WTC11 (cell line): Measurements from ENCODE around the gene SHROOM3. TPM values are rescaled to one million over a fixed set of nuclear protein-coding genes. Genes with fewer than 3 reads are reported as not detected.

Source experiments
- ATAC-seq: fragments of 200-7000 bp; cut with Tn5 transposase; 2 replicates; pipeline ENCODE4 v1.10.0; 2021; ENCODE audit warnings: mild to moderate bottlenecking, moderate library complexity
- CTCF ChIA-PET: fragments of 300-600 bp; sonication (Branson Sonifier 250); formaldehyde crosslinking; loops from one replicate; lab custom pipeline; 2021; ENCODE audit warnings: antibody characterized with exemption; lab: Charles Lee
- POLR2A ChIA-PET: fragments of 350-600 bp; sonication (Branson Sonifier 250); formaldehyde crosslinking; loops from one replicate; lab custom pipeline; 2021; ENCODE audit warnings: antibody characterized with exemption; lab: Charles Lee
- DNase-seq: peaks from one replicate; pipeline ENCODE4 v3.0.0; 2021; ENCODE audit warnings: low spot score
- H3K27ac Mint-ChIP-seq: 2 replicates; pipeline ENCODE4 v1.8.0; 2021; ENCODE audit warnings: mixed read lengths
- H3K27me3 Mint-ChIP-seq: 2 replicates; pipeline ENCODE4 v1.8.0; 2021; ENCODE audit warnings: low read depth, mild to moderate bottlenecking, moderate library complexity, mixed read lengths
- H3K36me3 Mint-ChIP-seq: 2 replicates; pipeline ENCODE4 v1.8.0; 2021; ENCODE audit warnings: mixed read lengths
- H3K4me1 Mint-ChIP-seq: 2 replicates; pipeline ENCODE4 v1.8.0; 2022; ENCODE audit warnings: mixed read lengths
- H3K4me3 Mint-ChIP-seq: 2 replicates; pipeline ENCODE4 v1.8.0; 2021; ENCODE audit warnings: mild to moderate bottlenecking, moderate library complexity, mixed read lengths
- H3K9me3 Mint-ChIP-seq: 2 replicates; pipeline ENCODE4 v1.8.0; 2021; ENCODE audit warnings: mixed read lengths
- E2F4 ChIP-seq: sonication (generic); formaldehyde crosslinking; IDR thresholded peaks from 2 replicates; pipeline ENCODE4 v1.8.1; 2022; ENCODE audit warnings: low read depth, mild to moderate bottlenecking, moderate library complexity, missing genetic modification reagents, borderline replicate concordance
- GABPB1 ChIP-seq: sonication (generic); formaldehyde crosslinking; IDR thresholded peaks from 2 replicates; pipeline ENCODE4 v1.8.1; 2023; ENCODE audit warnings: mild to moderate bottlenecking, missing genetic modification reagents
- IRF2 ChIP-seq: sonication (generic); formaldehyde crosslinking; IDR thresholded peaks from 2 replicates; pipeline ENCODE4 v1.8.0; 2022; ENCODE audit warnings: low read depth, missing genetic modification reagents, borderline replicate concordance
- NR3C1 ChIP-seq: sonication (generic); formaldehyde crosslinking; conservative IDR thresholded peaks from 2 replicates; pipeline ENCODE4 v1.8.1; 2023; ENCODE audit warnings: low read depth, mild to moderate bottlenecking, missing genetic modification reagents
- SP1 ChIP-seq: sonication (generic); formaldehyde crosslinking; conservative IDR thresholded peaks from 2 replicates; pipeline ENCODE4 v1.8.1; 2022; ENCODE audit warnings: missing genetic modification reagents
- ZNF219 ChIP-seq: sonication (generic); formaldehyde crosslinking; IDR thresholded peaks from 2 replicates; pipeline ENCODE4 v1.8.0; 2023; ENCODE audit warnings: missing genetic modification reagents, mild to moderate bottlenecking, borderline replicate concordance
- ZNF263 ChIP-seq: sonication (generic); formaldehyde crosslinking; IDR thresholded peaks from 2 replicates; pipeline ENCODE4 v1.8.1; 2022; ENCODE audit warnings: low read depth, mild to moderate bottlenecking, moderate library complexity, missing genetic modification reagents
- ZNF423 ChIP-seq: fragments of 250-450 bp; sonication (Bioruptor Pico); IDR thresholded peaks from 2 replicates; pipeline ENCODE4 v2.1.2; 2022; ENCODE audit warnings: mild to moderate bottlenecking, moderate library complexity
- total RNA-seq: library from RNA; stranded (reverse); gene quantifications from 3 replicates; pipeline ENCODE4 v1.2.3, GENCODE V29; 2021
- TF ChIP-seq, protein P1 (sequence below): fragments of 250-450 bp; sonication (Bioruptor Pico); IDR thresholded peaks from 2 replicates; pipeline ENCODE4 v1.9.0; 2021; ENCODE audit warnings: mild to moderate bottlenecking
- TF ChIP-seq, protein P2 (sequence below): sonication (generic); formaldehyde crosslinking; IDR thresholded peaks from 2 replicates; pipeline ENCODE4 v1.8.0; 2022; ENCODE audit warnings: mild to moderate bottlenecking, missing genetic modification reagents
- TF ChIP-seq, protein P3 (sequence below): sonication (generic); formaldehyde crosslinking; IDR thresholded peaks from 2 replicates; pipeline ENCODE4 v1.8.0; 2022; ENCODE audit warnings: mild to moderate bottlenecking, missing genetic modification reagents

SHROOM3 gene
- total RNA-seq, 1 experiment from 2014 or later, result 71.9 TPM

GRCh38 chr4:76792418-76792817, 357.4 kb downstream of the SHROOM3 start:
- H3K36me3 Mint-ChIP-seq, result peaks cover 10% of the 10 kb centered on the region
- no peaks in the 10 kb centered on the region for H3K4me1 Mint-ChIP-seq
- ATAC-seq (no peak), DNase-seq (no peak)
- POLR2A ChIA-PET, result no interaction called here
- TF ChIP-seq ZNF423 (CRISPR knock-in tag), result no peak
- H3K27ac Mint-ChIP-seq, result no peak overlapping the region
- H3K27me3 Mint-ChIP-seq, result no peaks in the 10 kb centered on the region
- CTCF ChIA-PET, result no interaction called here
- no peak overlapping the region for H3K4me3 Mint-ChIP-seq
- H3K9me3 Mint-ChIP-seq, result peaks cover 16% of the 10 kb centered on the region

GRCh38 chr4:76795243-76795642, 360.2 kb downstream of the SHROOM3 start:
- ChIA-PET POLR2A (no interaction called here), CTCF (no interaction called here)
- no peak for DNase-seq
- TF ChIP-seq, protein P1, sequence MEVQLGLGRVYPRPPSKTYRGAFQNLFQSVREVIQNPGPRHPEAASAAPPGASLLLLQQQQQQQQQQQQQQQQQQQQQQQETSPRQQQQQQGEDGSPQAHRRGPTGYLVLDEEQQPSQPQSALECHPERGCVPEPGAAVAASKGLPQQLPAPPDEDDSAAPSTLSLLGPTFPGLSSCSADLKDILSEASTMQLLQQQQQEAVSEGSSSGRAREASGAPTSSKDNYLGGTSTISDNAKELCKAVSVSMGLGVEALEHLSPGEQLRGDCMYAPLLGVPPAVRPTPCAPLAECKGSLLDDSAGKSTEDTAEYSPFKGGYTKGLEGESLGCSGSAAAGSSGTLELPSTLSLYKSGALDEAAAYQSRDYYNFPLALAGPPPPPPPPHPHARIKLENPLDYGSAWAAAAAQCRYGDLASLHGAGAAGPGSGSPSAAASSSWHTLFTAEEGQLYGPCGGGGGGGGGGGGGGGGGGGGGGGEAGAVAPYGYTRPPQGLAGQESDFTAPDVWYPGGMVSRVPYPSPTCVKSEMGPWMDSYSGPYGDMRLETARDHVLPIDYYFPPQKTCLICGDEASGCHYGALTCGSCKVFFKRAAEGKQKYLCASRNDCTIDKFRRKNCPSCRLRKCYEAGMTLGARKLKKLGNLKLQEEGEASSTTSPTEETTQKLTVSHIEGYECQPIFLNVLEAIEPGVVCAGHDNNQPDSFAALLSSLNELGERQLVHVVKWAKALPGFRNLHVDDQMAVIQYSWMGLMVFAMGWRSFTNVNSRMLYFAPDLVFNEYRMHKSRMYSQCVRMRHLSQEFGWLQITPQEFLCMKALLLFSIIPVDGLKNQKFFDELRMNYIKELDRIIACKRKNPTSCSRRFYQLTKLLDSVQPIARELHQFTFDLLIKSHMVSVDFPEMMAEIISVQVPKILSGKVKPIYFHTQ (CRISPR knock-in tag), result no peak
- no peak for ATAC-seq
- H3K4me3 Mint-ChIP-seq, result no peak overlapping the region
- no peak overlapping the region for H3K27ac Mint-ChIP-seq
- H3K4me1 Mint-ChIP-seq, result no peaks in the 10 kb centered on the region
- H3K27me3 Mint-ChIP-seq, result no peaks in the 10 kb centered on the region
- no peaks in the 10 kb centered on the region for H3K36me3 Mint-ChIP-seq
- no peaks in the 10 kb centered on the region; the same call in 1 of the 2 replicates for H3K9me3 Mint-ChIP-seq

DNA sequence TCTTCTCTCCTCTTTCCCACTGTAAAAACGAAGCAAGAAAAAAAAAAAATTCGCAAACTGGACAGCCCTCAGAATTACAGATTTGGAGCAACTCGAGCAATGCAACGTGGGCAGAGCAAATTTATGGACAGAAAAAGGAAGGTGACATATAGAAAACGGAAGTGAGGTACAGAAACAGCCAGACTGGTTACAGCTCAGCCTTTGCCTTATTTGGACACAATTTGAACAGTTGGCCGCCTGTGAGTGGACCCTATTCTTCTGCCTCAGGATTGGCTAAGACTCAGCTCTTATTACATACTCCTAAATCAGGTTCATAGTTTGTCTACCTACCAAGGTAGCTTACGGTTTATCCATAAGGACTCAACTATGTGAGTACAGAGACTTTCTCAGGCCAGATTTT, 364.1 kb downstream of the SHROOM3 start:
- DNase-seq (no peak), ATAC-seq (no peak)
- H3K9me3 Mint-ChIP-seq, result no peaks in the 10 kb centered on the region
- H3K27me3 Mint-ChIP-seq, result peaks cover 19% of the 10 kb centered on the region
- no peak overlapping the region for H3K4me3 Mint-ChIP-seq
- H3K4me1 Mint-ChIP-seq, result peaks cover 25% of the 10 kb centered on the region
- TF ChIP-seq, protein P2, sequence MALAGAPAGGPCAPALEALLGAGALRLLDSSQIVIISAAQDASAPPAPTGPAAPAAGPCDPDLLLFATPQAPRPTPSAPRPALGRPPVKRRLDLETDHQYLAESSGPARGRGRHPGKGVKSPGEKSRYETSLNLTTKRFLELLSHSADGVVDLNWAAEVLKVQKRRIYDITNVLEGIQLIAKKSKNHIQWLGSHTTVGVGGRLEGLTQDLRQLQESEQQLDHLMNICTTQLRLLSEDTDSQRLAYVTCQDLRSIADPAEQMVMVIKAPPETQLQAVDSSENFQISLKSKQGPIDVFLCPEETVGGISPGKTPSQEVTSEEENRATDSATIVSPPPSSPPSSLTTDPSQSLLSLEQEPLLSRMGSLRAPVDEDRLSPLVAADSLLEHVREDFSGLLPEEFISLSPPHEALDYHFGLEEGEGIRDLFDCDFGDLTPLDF (CRISPR knock-in tag), result no peak
- TF ChIP-seq ZNF423 (CRISPR knock-in tag), result no peak
- no peak for TF ChIP-seq E2F4
- TF ChIP-seq, protein P3, sequence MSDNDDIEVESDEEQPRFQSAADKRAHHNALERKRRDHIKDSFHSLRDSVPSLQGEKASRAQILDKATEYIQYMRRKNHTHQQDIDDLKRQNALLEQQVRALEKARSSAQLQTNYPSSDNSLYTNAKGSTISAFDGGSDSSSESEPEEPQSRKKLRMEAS, result no peak
- TF ChIP-seq ZNF219 (CRISPR knock-in tag), result no peak
- no peak for TF ChIP-seq IRF2 (CRISPR knock-in tag)
- TF ChIP-seq ZNF263 (CRISPR knock-in tag), result no peak
- no peak for TF ChIP-seq NR3C1 (CRISPR knock-in tag)
- no peaks in the 10 kb centered on the region for H3K36me3 Mint-ChIP-seq
- ChIA-PET POLR2A (interaction anchor here (0.9 kb wide), 1 partner anchor 8 kb away, joined by 3 read pairs; no protein-coding TSS in a partner anchor), CTCF (interaction anchor here (1.1 kb wide), 2 partner anchors 15 to 98 kb away, joined by 4 to 5 read pairs; no protein-coding TSS in a partner anchor)
- H3K27ac Mint-ChIP-seq, result no peak overlapping the region

- Mint-ChIP-seq H3K27ac (no peak overlapping the region), H3K27me3 (peaks cover 21% of the 10 kb centered on the region), H3K4me3 (no peak overlapping the region), H3K9me3 (no peaks in the 10 kb centered on the region), H3K36me3 (no peaks in the 10 kb centered on the region), H3K4me1 (peaks cover 31% of the 10 kb centered on the region)
- ChIA-PET CTCF (interaction anchor here (1.1 kb wide), 2 partner anchors 15 to 97 kb away, joined by 4 to 5 read pairs; no protein-coding TSS in a partner anchor), POLR2A (no interaction called here)
- no peak for TF ChIP-seq SP1
- peak; percentile 89 for TF ChIP-seq GABPB1 (CRISPR knock-in tag)
- no peak for ATAC-seq
- DNase-seq, result no peak
Measured at GRCh38 chr4:76799718-76800117, 364.7 kb downstream of the SHROOM3 start.
